IPS-18c (cell line): ENCODE results near the gene TMEM250.

Experiments used
- H3K4me3 ChIP-seq: 2 replicates; pipeline ENCODE4 v1.7.0; 2013; ENCODE audit warnings: low read depth, mild to moderate bottlenecking, low read length, moderate library complexity; ENCODE audit not compliant: insufficient read depth
- H3K9me3 ChIP-seq: one replicate; pipeline ENCODE4 v1.6.1; 2013; ENCODE audit warnings: mild to moderate bottlenecking, low read length, moderate library complexity; ENCODE audit not compliant: control insufficient read depth, insufficient read depth

TMEM250 gene

DNA sequence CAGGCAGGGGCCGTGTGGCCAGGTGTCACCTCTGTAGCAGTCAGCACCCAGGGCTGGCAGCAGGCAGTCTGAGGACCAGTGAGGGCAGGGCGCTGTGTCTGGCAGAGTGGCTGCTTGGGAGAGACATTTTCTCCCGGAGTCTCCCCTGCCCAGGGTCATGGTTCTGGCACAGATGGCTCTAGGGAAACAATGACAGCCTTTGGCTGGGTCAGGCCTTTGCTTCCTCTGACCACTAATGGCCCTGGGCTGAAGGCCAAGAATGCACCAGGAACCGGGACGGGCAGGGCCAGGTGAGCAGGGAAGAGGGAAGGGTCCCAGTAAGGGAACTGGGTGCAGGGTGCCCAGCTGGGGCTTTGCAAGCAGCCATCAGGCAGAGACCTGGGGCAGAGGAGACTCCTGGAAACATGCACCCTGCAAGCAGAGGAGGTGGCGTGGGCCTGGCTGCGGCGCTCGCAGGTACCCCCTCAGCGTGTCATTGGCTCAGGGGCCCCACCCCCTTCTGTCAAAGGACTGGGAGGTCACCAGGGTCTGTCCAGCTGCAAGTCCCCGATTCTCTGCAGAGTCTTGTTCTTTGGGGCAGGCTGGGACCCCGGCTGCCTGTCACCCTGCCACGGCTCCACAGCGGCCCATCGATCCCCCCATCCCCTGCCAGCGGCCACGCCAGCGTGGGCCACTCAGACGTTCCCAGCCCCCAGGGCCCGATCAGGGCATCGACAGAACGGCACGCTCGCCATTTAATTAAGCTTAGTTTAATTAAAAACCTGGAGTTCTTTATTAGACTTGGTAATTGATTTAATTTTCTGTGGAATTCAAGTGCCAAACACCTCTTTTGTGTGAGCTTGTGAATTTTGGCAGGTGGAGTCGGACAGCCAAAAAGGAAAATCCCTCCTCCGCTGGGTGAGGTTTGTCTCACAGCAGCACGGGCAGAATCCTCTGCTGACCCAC lies 18.9 kb upstream of the TMEM250 start:
- no peak overlapping the region for H3K4me3 ChIP-seq

DNA sequence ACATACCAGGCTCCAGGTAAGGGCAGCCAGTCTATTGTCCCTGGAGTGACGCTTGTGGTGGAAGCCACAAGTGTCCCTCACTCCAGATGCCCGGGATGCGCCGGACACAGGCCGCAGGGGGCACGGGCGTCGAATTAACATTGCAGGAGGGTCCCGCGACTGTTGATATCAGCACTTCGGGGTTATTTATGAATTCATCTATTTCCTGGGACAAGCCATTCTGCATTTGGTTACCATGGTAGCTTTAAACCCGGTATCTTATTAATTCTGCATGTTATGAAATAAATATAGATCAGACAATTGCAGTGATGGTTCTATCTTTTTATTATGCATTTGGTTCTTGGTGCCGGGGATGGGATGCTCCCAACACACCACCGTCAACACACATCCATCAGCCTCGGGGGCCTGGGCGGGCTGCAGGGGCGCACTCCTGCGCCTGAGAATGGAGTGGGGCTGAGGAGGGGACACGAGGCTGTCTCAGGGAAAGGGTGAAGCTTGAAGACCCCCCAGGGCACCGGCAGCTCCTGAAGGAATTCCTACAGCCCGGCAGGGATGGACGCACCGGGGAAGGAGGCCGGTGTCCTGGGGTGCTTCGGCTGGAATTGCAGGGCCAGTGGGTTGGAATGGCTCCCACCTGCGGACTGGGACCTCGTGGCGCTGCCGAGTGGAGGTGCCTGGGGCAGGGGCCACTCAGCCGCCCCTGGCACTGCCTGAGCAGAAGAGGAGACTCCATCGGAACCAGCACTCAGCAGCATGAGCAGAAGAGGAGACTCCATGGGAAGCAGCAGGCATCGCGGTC lies 17.7 kb upstream of the TMEM250 start:
- no peak overlapping the region for H3K4me3 ChIP-seq
- no peaks in the 10 kb centered on the region for H3K9me3 ChIP-seq

More for the DNA sequence above, 18.9 kb upstream of the TMEM250 start:
- H3K9me3 ChIP-seq: no peaks in the 10 kb centered on the region

DNA sequence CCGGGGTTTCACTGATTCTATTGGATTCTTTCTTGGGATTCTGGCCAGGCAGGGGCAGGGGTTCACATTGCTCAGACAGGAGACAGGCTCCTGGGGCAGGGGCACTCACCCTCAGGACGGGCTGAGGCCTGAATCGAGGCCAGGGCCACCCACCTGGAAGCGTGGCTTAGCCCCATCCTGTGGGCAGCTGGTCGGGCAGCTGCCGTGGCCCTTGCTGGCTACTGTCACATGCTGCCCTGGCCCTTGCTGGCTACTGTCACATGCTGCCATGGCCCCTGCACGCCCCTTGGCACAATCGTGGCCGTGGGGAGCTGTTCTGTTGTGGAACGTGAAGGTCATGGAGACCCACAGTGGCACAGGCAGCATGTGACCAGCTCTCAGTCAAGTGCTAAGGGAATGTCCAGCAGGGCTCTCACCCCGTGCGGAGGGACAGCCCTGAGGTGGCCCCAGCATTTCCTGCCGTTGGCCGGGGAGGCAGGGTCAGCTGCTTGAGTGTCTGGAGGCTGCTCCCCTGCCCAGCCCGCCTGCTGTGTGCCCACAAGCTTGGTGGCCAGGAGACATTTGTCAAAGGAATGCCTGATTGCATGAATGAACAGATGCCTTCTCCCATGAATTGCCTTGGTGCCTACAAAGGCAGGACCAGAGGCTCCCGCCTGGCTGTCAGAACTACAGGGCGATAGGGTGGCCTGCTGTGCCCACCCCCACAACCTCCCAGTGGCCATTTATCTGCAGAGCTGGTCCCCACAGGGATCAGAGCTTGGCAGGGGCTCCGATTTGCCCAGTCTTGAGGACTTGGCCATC lies 16.9 kb upstream of the TMEM250 start:
- Histone ChIP-seq H3K9me3 (no peaks in the 10 kb centered on the region), H3K4me3 (no peak overlapping the region)

DNA sequence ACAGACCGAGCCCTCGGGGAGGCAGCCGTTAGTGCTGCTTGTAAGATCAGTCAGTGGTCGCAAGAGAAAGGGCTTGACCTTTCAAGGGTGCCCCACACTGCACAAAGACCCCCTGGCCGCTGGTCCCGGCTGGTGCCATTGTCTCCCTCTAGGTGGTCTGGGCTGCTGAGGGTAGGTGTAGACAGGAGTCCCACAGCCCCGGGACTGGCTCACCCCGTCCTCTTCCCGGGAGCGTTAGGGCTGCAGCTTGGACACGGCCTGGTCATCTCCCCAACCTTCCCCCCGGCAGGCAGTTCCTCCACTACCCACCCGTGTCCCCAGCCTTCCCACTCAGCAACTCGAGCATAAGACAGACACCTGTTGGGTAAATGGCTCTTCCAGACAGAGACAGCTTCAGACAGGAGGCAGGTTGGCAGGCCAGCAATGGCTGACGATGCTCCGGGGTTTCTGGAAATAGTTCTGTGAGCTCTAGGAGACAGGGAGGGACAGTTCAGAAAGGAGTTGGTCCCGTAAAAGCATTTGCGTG lies 15.3 kb upstream of the TMEM250 start:
- Histone ChIP-seq H3K4me3 (no peak overlapping the region), H3K9me3 (no peaks in the 10 kb centered on the region)

DNA sequence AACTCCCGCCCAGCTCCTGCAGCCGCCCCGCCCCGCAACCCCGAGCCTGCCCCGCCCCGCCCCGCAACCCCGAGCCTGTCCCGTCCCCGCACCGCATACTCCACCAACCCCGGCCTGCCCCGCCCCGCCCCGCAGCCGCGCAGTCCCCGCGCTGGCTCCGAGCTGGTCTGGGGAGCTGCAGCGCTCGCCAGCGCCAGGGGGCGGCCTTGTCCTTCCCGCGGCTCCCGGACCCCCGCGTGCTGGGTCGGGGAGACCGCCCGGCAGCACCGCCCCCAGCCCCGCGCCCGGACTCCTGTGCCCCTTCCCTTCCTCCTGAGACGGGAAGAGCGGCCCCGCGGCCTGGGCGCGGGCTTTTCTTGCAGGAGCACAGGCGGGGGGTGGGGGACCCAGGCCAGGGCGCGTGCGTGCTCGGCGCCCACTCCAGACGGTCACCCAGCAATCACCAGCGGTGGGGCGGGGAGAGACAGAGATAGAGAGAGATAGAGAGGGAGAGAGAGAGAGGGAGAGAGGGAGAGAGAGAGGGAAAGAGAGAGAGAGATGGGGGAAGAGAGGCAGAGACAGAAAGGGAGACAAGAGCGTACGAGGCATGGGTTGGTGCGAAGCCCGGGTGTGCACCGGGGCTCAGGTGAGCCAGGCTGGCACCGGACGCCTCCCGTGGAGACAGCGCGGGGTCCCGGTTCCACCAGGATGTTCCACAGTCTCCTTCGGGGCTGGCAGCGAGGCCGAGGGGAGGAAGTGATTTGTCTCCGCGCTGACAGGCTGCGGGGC lies 14.7 kb upstream of the TMEM250 start:
- H3K4me3 ChIP-seq: peak overlapping the region; percentile 38; the same call in 1 of the 2 replicates
- H3K9me3 ChIP-seq: no peaks in the 10 kb centered on the region

DNA sequence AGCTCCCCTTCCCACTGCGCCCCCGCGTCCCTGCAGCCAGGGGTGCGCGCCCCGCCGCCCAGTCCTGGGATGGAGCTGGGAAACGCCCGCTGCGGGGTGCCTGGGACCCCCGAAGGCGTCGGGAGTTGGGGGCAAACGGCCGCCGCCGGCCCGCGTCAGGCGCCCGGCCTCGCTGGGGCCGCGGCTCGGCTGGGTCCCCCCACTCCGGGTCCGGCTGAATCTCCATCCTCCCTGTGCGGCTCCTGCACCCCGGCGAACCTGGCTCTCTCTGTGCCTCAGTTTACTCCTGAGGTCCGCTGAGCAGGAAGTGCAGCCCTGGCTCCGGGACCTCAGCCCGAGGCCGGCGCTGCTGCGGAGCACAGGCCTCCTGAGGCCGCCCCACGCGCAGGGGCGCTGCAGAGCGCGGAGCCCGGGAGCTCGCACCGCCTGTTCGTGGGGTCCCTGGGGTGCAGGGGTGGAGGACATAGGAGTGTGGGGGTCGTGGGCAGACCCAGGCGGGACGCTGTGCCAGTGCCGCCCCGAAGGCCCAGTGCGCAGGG lies 13.9 kb upstream of the TMEM250 start:
- H3K4me3 ChIP-seq: peak overlapping the region; percentile 40
- no peaks in the 10 kb centered on the region for H3K9me3 ChIP-seq

DNA sequence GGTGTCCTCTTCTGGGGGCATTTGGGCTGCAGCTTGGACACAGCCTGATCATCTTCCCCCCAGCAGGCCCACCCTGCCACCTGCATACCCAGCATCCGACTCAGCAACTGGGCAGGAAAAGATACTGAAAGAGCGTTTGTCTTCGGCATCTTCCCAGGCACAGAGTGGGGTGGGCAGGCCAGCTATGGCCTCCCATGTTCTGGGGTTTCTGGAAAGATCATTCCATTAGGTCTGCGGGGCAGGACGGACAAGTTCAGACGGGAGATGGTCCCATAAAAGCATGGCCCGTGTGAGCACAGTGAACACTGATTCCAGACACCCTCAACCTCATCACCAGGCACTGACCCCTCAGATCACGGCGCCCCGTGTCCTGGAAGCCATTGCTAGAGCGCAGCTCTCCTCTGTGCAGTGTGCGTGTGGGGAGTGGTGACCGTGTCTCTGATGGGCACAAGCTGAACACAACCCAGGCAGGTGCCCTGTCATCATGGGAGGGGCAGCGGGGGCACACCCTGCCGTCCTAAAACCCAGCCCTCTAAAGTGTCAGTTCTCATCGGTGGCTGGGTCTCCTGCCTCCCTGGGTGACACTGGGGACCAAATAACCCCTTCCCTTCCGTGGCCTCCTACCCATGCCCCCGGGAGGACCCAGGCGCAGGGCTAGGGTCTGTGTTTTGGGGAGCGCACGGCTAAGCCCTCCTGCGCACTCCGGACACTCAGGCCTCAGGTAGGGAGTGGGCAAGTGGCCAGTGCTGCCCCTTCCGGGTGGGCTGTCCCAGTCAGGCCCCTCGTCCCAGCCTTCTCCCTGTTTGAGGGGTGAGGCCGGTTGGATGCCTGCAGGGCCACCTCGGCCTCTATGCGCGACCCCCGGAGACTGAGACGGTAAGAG lies 13.2 kb upstream of the TMEM250 start:
- Histone ChIP-seq H3K9me3 (no peaks in the 10 kb centered on the region), H3K4me3 (peak overlapping the region; percentile 40; the same call in 1 of the 2 replicates)

DNA sequence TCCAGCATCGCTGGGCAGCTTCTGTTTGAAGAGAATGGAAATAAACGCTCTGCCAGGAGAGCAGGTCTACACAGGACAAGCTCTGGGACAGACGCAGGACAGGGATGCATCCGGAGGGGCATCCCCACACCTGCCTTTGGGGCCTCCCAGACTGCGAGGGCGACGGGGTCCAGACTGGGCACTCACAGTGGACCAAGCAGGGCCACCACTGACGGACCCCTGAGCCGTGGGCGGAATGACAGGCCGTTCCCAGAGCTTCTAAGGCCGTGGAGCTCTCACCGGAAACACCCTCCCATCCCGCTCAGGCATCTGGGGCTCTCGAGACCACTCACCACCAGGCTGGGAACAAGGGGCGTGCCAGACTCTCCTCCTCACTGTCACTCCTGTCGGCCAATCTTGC lies 10.5 kb upstream of the TMEM250 start:
- Histone ChIP-seq H3K4me3 (no peak overlapping the region), H3K9me3 (no peaks in the 10 kb centered on the region)

DNA sequence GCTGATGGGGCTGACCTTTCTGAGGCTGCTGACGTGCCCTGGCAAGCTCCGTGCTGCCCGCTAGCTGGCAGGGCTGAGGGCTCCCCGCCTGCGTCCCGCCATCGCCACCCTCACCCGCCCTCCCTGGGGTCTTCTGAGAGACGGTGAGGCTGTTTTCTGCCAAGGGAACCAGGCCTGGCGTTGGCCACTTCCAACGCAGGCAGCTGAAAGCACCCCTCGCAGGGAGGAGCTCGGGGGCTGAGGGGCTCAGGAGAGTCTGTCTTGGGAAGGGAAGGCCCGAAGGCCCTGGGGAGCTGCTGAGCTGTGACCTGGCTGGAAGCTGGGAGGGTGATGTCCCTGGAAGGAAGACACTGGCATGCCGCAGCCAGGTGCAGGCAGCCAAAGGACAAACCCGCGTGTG lies 9.8 kb upstream of the TMEM250 start:
- Histone ChIP-seq H3K4me3 (no peak overlapping the region), H3K9me3 (no peaks in the 10 kb centered on the region)

DNA sequence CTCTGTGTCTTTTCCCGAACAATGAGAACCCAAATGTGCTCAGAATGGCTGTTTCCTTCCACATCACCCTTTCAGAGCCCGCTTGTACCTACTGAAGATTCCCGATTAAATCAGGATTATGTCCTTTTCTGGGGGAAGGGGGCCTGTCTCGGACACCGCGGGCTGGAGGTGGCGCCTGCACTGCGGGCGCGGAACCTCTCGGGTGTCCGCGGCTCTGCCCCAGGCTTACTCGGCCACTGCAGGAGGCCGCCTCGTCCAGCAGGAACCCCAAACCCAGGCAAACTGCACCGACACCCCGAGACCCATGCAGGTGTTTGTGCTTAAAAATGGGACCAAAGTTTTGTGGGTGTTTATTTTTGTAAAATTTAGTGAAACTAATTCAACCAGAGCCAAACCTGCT lies 8.6 kb upstream of the TMEM250 start:
- no peaks in the 10 kb centered on the region for H3K9me3 ChIP-seq

DNA sequence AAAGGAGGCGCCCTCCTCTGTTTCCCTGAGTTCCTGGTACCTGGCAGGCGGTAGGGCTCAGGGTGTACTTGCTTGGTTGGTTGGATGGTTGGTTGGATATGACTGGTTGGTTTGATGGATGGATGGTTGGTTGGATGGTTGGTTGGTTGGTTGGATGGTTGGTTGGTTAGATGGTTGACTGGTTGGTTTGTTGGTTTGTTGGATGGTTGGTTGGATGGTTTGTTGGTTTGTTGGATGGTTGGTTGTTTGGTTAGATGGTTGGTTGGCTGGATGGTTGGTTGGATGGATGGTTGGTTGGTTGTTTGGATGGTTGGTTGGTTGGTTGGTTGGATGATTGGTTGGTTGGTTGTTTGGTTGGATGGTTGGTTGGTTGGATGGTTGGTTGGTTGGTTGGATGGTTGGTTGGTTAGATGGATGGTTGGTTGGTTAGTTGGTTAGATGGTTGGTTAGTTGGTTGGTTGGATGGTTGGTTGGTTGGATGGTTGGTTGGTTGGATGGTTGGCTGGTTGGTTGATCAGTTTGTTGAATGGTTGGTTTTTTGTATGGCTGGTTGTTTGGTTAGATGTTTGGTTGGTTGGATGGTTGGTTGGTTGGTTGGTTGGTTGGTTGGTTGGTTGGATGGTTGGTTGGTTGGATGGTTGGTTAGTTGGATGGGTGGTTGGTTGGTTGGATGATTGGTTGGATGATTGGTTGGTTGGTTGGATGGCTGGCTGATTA lies 6.5 kb upstream of the TMEM250 start:
- Histone ChIP-seq H3K9me3 (no peaks in the 10 kb centered on the region), H3K4me3 (no peak overlapping the region)

More for the DNA sequence above, 8.6 kb upstream of the TMEM250 start:
- no peak overlapping the region for H3K4me3 ChIP-seq

DNA sequence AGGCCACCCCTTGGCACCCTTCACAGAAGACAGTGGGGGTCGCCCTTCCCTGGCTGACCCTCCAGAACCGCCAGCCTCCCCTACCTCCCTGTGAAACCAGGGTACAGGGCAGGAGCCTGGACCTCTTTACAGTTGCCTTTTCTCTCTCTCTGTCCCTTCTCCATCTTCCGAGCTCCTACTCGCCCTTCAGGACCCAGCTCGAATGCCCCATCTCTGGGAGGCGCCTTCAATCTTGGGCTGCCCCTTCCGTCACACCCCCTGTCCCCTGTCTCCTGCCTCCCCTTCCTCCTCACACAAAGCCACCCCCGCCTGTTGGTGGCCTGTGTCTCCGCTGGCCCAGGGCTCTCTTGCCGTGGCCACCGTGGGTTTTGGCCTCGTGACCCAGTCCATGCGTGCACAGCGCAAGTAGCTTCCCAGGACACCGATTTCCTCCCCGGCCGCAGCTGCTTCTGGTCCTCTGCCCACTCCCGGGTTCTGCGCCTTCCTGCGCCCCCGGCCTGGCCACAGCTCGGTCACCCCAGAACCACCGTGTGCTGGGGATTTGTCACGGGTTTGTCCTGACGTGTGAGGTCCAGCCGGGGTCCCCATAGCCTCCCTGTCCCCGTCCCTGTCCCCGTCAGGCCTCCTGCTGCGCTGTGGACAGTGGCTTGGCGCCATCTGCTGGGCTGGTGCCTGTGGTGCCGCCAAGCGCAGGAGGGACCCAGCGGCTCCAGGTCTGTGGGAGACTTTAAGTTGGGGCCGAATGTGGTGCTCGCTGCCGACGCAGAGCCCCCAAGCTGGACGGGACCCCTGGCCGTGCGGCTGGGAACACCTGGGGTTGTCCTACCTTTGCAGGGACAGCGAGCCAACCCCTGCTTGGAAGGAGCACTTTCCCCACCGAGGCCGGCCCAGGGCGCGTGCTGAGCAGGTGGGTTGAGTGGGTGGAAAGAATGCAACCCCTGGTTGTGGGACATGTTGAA lies 4.0 kb upstream of the TMEM250 start:
- Histone ChIP-seq H3K4me3 (no peak overlapping the region), H3K9me3 (no peaks in the 10 kb centered on the region)

DNA sequence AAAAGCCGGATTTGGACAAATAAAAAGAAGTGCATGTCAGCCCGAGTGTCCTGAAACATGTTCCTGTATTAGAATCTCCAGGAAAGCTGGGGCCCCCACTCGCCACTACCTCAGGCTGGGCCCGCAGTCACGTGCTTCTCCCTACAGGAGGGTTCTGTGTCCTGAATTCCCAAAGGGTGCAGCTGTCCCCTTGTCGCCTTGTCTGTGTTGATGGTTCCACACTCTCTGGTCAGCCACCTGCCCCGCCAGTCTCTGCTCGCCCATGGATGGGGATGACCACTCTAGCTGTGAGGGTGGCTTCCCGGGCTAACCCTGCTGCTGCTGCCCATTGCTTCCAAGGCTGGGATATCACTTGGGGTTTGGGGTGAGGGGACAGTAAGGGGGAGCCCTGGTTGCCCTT lies 3.1 kb upstream of the TMEM250 start:
- H3K4me3 ChIP-seq: no peak overlapping the region
- H3K9me3 ChIP-seq: no peaks in the 10 kb centered on the region

DNA sequence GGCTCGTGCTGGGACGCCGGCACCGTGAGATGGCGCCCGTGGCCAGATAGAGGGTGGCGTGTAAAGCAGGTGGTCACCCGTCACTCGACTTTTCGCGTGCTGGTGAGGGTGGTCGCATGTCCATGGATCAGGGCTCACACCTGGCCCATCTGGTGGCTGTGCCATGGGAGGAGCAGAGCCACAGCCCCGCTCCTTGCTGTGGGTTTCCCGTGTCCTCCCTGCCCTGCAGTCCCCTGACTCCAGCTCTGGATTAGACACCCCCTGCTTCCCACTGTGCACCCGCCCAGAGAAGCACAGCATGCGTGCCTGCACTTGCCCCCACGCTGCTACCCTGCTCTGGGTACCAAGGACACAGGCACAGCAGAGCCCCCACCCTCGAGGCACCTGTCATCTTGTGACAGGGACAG lies 1.8 kb upstream of the TMEM250 start:
- H3K4me3 ChIP-seq: no peak overlapping the region
- no peaks in the 10 kb centered on the region for H3K9me3 ChIP-seq
